Measurements from ENCODE around the gene HSPBAP1.

HSPBAP1 gene

DNA sequence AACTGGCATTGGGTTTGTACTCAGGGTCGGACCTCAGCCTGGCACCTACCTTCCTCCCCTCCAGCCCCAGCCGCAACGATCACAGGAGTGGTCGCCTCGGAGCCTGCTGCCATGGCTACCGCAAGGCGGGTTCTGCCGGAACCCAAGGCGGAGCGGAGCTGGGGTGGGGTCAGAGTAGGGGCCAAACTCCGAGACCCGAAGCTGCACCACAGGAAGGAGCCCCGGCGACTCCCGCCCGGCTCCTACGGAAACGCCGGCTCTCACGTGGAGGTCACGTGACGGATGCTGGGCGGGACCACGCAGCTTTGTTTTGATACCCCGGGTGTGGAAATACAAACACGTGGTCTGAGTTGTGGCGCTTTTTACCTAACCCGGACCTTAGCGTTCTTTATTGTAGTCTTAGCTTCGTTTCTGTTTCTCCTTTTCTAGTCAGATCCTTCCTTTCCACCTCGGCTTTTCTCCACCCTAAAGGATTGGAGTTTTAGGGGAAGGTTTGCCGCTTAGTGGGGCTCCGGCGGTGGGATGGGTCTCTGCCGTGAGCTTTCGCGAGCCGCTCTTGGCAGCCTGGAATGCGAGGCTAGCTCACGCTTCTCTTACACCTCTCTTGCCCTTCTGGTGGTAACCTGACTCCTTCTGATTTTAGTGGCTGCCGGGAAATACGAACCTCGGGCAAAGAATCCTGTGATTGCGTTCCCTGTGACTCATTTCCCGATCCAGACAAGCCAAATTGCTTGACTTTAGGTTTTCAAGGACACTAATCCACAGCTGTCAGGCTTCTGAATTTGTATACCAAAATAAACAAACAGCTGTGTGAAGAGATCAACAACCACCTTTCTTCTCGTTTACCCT is at the start of gene HSPBAP1:
Gene HSPBAP1 (minus strand): TSS at position 264 of the 849 bp plus-strand sequence. CDS start 151 bp downstream, at position 113.
- no peak for FAIRE-seq

DNA sequence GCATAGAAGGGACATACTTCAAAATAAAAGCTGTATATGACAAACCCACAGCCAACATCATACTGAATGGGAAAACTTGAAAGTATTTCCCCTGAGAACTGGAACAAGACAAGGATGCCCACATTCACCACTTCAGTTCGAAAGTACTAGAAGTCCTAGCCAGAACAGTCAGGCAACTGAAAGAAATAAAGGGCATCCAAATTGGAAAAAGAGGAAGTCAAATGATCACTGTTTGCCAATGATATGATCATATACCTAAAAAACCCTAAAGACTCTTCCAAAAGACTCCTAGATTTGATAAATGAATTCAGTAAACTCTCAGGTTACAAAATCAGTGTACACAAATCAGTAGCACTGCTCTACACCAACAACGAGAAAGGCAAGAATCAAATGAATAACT is 42.0 kb upstream of the HSPBAP1 start:
- FAIRE-seq: no peak

- no peak for FAIRE-seq
Observed at GRCh38 chr3:122828281-122828680, 34.6 kb upstream of the HSPBAP1 start.

DNA sequence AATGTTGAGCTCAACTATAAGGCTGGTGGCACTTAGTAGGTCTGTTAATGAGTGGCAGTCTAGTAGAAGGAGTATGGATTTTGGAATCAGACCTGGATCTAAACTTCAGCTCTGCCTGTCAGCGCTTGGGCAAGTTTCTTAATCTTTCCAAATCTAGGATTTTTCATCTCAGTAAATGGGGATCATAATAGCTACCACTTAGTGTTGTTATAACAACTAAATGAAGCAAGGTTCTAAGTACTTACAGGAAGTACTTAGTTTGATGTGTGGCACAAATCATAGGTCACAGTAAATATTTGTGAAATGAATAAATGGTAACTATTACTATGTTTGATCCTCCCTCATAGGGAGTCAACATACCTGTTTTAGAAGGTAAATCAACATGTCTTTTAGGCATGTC is 32.6 kb upstream of the HSPBAP1 start:
- FAIRE-seq: no peak

DNA sequence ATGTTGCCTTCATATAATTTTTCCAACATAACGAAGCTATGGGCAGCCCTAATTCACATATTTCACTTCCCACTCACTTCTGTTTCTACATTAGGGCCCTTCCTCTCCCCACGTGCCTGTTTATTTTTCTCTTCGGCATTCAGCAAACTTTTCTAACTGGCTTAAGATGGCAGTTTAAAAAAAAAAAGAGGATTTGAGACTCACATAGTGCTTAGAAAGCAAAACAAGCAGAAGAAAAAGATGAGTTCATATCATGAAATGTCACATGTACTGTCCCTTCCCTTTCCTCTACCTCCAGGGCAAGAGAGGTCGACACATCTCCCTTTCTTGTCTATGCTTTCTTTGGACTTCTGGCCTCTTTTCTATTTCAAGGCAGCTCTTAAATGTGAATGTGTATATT is 31.8 kb upstream of the HSPBAP1 start:
- no peak for FAIRE-seq

DNA sequence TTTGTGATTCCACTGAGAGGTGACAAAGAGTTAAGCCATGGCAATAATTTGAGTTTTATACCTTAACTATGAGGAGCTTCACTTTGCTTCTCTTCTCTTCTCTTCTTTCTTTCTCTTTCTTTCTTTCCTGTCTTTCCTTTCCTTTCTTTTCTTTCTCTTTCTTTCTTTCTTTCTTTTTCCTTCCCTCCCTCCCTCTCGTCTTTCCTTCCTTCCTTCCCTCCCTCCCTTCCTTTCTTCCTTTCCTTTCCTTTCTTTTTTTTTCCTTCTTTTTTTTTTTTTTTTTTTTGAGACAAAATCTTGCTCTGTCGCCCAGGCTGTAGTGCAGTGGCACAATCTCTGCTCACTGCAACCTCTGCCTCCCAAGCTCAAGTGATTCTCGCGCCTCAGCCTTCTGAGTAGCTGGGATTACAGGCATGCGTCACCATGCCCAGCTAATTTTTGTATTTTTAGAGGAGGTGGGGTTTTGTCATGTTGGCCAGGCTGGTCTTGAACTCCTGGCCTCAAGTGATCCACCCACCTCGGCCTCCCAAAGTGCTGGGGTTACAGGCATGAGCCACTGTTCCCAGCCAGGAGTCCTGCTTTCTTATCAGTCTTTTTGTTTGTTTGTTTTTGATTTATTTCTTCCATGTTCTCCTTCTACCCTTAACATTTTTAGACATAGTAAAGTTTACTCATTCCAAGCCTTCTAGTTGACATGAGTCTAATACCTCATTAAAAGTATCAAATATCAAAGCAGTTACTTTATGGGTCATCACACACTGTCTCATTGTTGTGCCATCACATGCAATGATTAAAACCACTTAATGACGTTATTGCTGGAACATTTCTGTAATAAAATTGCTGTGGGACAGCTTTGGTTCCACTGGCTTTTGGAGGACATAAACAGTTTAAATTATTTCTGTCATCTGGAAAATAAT is 31.1 kb upstream of the HSPBAP1 start:
- FAIRE-seq: no peak

DNA sequence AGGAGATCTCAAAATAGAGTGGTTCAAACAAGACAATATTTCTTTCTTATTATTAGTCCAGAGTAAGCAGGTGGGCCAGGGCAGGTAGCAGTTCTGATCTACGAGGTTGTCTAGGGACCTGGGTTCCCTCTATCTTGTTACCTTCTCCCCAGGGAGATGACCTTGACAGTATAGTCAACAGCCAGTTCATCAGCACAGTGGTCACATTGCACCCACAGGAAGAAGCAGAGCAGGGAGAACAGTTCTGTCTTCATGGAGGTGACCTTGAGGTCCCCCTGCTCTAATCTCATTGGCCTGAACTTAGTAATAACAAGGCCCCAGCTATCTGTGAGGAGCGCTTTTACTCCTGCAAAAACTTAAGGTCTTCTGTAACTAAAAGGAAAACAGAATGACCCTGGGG is 23.0 kb upstream of the HSPBAP1 start:
- no peak for FAIRE-seq

GRCh38 chr3:122810734-122811133 is 17.1 kb upstream of the HSPBAP1 start:
- FAIRE-seq: no peak

GRCh38 chr3:122803977-122804376 is 10.3 kb upstream of the HSPBAP1 start:
- FAIRE-seq: no peak

GRCh38 chr3:122802323-122802722 is 8.7 kb upstream of the HSPBAP1 start:
- no peak for FAIRE-seq

DNA sequence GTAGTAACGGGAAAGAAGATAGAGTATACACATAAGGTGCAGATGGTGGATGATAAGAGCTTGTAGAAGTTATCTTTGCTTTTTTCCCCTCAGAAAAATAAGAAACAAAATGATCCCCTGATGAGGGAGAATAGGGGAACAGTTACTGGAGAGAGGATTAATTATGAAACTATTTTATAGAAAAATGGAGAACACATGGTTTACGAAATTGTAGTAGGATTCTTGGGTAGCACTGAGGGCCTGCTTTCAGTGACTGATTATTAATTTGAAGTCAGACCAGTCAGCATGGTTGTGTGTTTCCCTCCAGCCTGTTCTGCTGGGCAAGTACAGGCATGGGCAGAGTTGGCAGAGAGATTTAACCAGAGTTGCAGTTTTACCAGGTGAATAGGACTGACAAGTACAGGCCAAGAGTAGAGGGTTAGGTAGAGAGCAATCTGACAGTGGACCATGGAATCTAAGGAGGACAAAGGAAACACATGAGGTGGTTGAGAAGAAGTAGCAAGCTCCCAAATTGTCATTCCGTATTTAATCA is 7.1 kb upstream of the HSPBAP1 start:
- no peak for FAIRE-seq

- FAIRE-seq: no peak
Observed at GRCh38 chr3:122800031-122800430, 6.4 kb upstream of the HSPBAP1 start.

- FAIRE-seq: no peak
Observed at GRCh38 chr3:122799322-122799721, 5.7 kb upstream of the HSPBAP1 start.

- no peak for FAIRE-seq
Observed at GRCh38 chr3:122797291-122797690, 3.7 kb upstream of the HSPBAP1 start.

DNA sequence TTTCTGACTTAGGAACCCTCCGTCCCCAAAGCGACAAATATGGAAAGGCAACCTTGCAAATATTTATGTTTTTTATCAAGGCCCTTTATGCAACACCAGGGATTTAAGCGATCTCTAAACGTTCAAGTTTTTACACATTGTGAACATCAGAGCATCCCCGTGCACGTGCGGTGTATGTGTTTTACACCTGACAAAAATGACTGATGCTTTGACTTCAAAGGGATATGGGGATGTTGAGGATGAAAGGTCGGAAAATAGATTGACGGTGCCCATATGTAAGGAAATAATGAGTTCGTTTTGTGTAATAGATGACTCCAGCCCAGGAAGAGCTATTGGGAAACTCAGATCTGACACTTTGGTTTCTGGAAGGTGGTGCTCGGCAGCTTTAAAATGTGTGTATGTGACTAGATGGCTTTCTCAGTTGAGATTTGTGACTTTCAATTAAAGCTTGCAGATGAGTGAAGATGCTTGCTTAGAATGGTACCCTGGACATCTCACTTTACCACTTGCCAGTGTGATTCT is 2.1 kb upstream of the HSPBAP1 start:
- FAIRE-seq: no peak

GRCh38 chr3:122794779-122795673 is 1.4 kb upstream of the HSPBAP1 start, which contains the start of gene SLC49A4:
Gene SLC49A4, plus strand, starts transcription at chr3:122795069. Its CDS starts 124 bp downstream, at chr3:122795193.
- no peak for FAIRE-seq

- FAIRE-seq: no peak
Observed at GRCh38 chr3:122794483-122794778, 800 bp upstream of the HSPBAP1 start.

- no peak for FAIRE-seq
Observed at GRCh38 chr3:122789585-122790273, 3.9 kb downstream of the HSPBAP1 start.

DNA sequence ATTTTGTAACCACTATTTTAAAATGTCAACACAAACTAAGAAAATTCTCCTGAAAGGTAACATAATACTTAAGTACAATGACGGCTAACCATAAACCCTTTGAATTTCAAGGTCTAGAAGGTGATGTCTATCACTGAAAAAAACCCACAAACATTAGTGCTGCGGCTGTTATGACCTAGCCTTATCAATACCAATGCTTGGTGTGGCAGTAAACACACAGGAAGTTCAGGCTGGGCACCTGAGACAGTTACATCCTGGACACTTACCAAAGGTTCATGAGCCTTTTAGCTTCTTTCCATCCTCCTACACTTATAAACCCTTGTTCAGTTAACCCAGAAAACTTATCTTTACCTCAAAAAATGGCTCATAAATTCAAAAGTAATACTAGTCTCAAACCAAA is 5.8 kb downstream of the HSPBAP1 start:
- FAIRE-seq: no peak

- FAIRE-seq: no peak
Observed at GRCh38 chr3:122786066-122786465, 7.6 kb downstream of the HSPBAP1 start.

GRCh38 chr3:122785231-122785630 is 8.4 kb downstream of the HSPBAP1 start:
- no peak for FAIRE-seq

- no peak for FAIRE-seq
Observed at GRCh38 chr3:122784436-122784835, 9.2 kb downstream of the HSPBAP1 start.

Data from A204.1 (cell line).